HepG2 (cell line): ENCODE results near the gene CCDC57. TPM values are rescaled to one million over a fixed set of nuclear protein-coding genes. Genes with fewer than 3 reads are reported as not detected.

Experiments used
- ARID5B ChIP-seq: IDR thresholded peaks from 2 replicates; pipeline ENCODE4 v1.4.0; 2020; ENCODE audit warnings: mild to moderate bottlenecking, missing genetic modification reagents
- ATF1 ChIP-seq: IDR thresholded peaks from 2 replicates; pipeline ENCODE4 v1.6.1; 2016; ENCODE audit warnings: mild to moderate bottlenecking, control low read depth
- HOXA9 ChIP-seq: sonication (generic); formaldehyde crosslinking; IDR thresholded peaks from 2 replicates; pipeline ENCODE4 v1.8.1; 2022; ENCODE audit warnings: missing genetic modification reagents, mild to moderate bottlenecking, moderate library complexity, borderline replicate concordance
- KLF6 ChIP-seq: IDR thresholded peaks from 2 replicates; pipeline ENCODE4 v1.8.0; 2016; ENCODE audit warnings: missing biosample characterization, missing genetic modification reagents
- MTF1 ChIP-seq: sonication (generic); formaldehyde crosslinking; IDR thresholded peaks from 2 replicates; pipeline ENCODE4 v1.5.0; 2020; ENCODE audit warnings: missing genetic modification reagents
- NFE2L1 ChIP-seq: sonication (generic); formaldehyde crosslinking; IDR thresholded peaks from 2 replicates; pipeline ENCODE4 v1.4.0; 2020; ENCODE audit warnings: missing genetic modification reagents, mild to moderate bottlenecking, borderline replicate concordance
- PAXIP1 ChIP-seq: sonication (generic); formaldehyde crosslinking; conservative IDR thresholded peaks from 2 replicates; pipeline ENCODE4 v1.4.0; 2020; ENCODE audit warnings: mild to moderate bottlenecking, missing genetic modification reagents, moderate library complexity
- RARG ChIP-seq: sonication (generic); formaldehyde crosslinking; IDR thresholded peaks from 2 replicates; pipeline ENCODE4 v1.4.0; 2020; ENCODE audit warnings: low read depth, mild to moderate bottlenecking, missing genetic modification reagents
- REXO4 ChIP-seq: sonication (generic); formaldehyde crosslinking; IDR thresholded peaks from 2 replicates; pipeline ENCODE4 v1.8.0; 2022; ENCODE audit warnings: missing genetic modification reagents, mild to moderate bottlenecking, borderline replicate concordance
- RFXANK ChIP-seq: IDR thresholded peaks from 2 replicates; pipeline ENCODE4 v1.6.1; 2016
- SMAD9 ChIP-seq: sonication (generic); formaldehyde crosslinking; IDR thresholded peaks from 2 replicates; pipeline ENCODE4 v1.5.1; 2020; ENCODE audit warnings: mild to moderate bottlenecking, missing genetic modification reagents
- YEATS2 ChIP-seq: sonication (generic); formaldehyde crosslinking; IDR thresholded peaks from 2 replicates; pipeline ENCODE4 v1.4.0; 2020; ENCODE audit warnings: missing genetic modification reagents, borderline replicate concordance
- ZBTB38 ChIP-seq: sonication (generic); formaldehyde crosslinking; IDR thresholded peaks from 2 replicates; pipeline ENCODE4 v1.5.1; 2020; ENCODE audit warnings: mild to moderate bottlenecking, missing genetic modification reagents
- ZFP36L2 ChIP-seq: sonication (generic); formaldehyde crosslinking; IDR thresholded peaks from 2 replicates; pipeline ENCODE4 v1.4.0; 2020; ENCODE audit warnings: missing genetic modification reagents
- ZNF10 ChIP-seq: sonication (generic); formaldehyde crosslinking; IDR thresholded peaks from 2 replicates; pipeline ENCODE4 v1.4.0; 2020; ENCODE audit warnings: mild to moderate bottlenecking, low read depth, missing genetic modification reagents, borderline replicate concordance
- ZNF652 ChIP-seq: IDR thresholded peaks from 2 replicates; pipeline ENCODE4 v1.6.1; 2016; ENCODE audit warnings: low read depth, borderline replicate concordance
- ZNF788 ChIP-seq: sonication (generic); formaldehyde crosslinking; IDR thresholded peaks from 2 replicates; pipeline ENCODE4 v1.5.0; 2020; ENCODE audit warnings: mild to moderate bottlenecking, missing genetic modification reagents, borderline replicate concordance
- ZSCAN9 ChIP-seq: IDR thresholded peaks from 2 replicates; pipeline ENCODE4 v1.6.1; 2016; ENCODE audit warnings: borderline replicate concordance
- polyA plus RNA-seq, 8 experiments: library from polyadenylated mRNA; depleted of rRNA in 3 of 8; stranded (reverse) in 7 of 8; unstranded in 1 of 8; fragments of >200 nt; fragmentation: Illumina TruSeq in 4 of 8; extraction: Trizol in 4 of 8; gene quantifications; 2 replicates each; pipeline versions ENCODE4 v1.2.1 to v1.2.3, GENCODE V29; 2011 to 2016; ENCODE audit warnings: low read depth in 4 of 8, missing spikeins in 1 of 8, mixed read lengths in 1 of 8; ENCODE audit not compliant: insufficient read depth in 1 of 8
- total RNA-seq, 5 experiments: library from RNA; depleted of rRNA; stranded (reverse); fragments of >200 nt; fragmentation: Illumina TruSeq; extraction: Trizol; gene quantifications; 2 replicates each; pipeline ENCODE4 v1.2.3, GENCODE V29; 2016; ENCODE audit warnings: low read depth in 1 of 5
- TF ChIP-seq, protein P1 (sequence below): IDR thresholded peaks from 2 replicates; pipeline ENCODE4 v1.6.1; 2016; ENCODE audit warnings: missing biosample characterization, missing genetic modification reagents, low read depth

Gene CCDC57
- total and polyA plus RNA-seq, 2 of the 13 experiments (the other 11 are each of a cell fraction or from before 2014, with no cell fraction given): 59.3 to 59.9 TPM

- TF ChIP-seq YEATS2 (no peak), MTF1 (no peak), ZSCAN9 (CRISPR knock-in tag) (no peak), PAXIP1 (CRISPR knock-in tag) (no peak; the same call in 1 of the 2 replicates), ZNF788 (no peak), ARID5B (CRISPR knock-in tag) (peak; percentile 21; the same call in 1 of the 2 replicates), ZFP36L2 (CRISPR knock-in tag) (no peak), ZNF10 (CRISPR knock-in tag) (no peak), KLF6 (CRISPR knock-in tag) (no peak), REXO4 (CRISPR knock-in tag) (no peak), RFXANK (CRISPR knock-in tag) (no peak), ZNF652 (CRISPR knock-in tag) (no peak), NFE2L1 (no peak), ATF1 (CRISPR knock-in tag) (no peak), SMAD9 (CRISPR knock-in tag) (no peak), HOXA9 (CRISPR knock-in tag) (0 out of 2 replicates have a peak, but pooled peaks have one; percentile 13), RARG (CRISPR knock-in tag) (no peak), ZBTB38 (no peak)
- TF ChIP-seq, protein P1, sequence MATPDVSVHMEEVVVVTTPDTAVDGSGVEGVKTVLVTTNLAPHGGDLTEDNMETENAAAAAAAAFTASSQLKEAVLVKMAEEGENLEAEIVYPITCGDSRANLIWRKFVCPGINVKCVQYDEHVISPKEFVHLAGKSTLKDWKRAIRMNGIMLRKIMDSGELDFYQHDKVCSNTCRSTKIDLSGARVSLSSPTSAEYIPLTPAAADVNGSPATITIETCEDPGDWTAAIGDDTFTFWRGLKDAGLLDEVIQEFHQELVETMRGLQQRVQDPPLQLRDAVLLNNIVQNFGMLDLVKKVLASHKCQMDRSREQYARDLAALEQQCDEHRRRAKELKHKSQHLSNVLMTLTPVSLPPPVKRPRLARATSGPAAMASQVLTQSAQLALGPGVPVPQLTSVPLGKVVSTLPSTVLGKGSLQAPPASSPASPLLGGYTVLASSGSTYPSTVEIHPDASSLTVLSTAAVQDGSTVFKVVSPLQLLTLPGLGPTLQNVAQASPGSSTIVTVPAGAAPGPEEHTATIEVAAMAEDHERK: no peak
Measured at GRCh38 chr17:82228842-82229697, 16.4 kb upstream of the CCDC57 start, which contains the start of gene SLC16A3 (continued).
